ENCODE results near the gene INHA. TPM values are rescaled to one million over a fixed set of nuclear protein-coding genes. Genes with fewer than 3 reads are reported as not detected.

The INHA gene
- total RNA-seq, 1 donor from 2014 or later = 0.43 TPM

GRCh38 chr2:219614076-219614860 lies 42.2 kb downstream of the INHA start:
- peaks cover 23% of the 10 kb centered on the region for H3K36me3 ChIP-seq
- no peaks in the 10 kb centered on the region for H3K9me3 ChIP-seq
- intact Hi-C loops (cut with DNase I) = no loop called here
- no peak overlapping the region for H3K4me3 ChIP-seq
- no peaks in the 10 kb centered on the region for H3K4me1 ChIP-seq
- no peak for TF ChIP-seq CTCF (IDR thresholded peaks at IDR 0.05)
- ATAC-seq (no peak), DNase-seq (no peak)
- H3K27me3 ChIP-seq = no peaks in the 10 kb centered on the region
- no peak overlapping the region for H3K27ac ChIP-seq

- TF ChIP-seq CTCF (IDR thresholded peaks at IDR 0.05) = no peak
- Histone ChIP-seq H3K36me3 (peaks cover 21% of the 10 kb centered on the region), H3K27me3 (no peaks in the 10 kb centered on the region), H3K9me3 (no peaks in the 10 kb centered on the region), H3K27ac (no peak overlapping the region), H3K4me3 (no peak overlapping the region), H3K4me1 (no peaks in the 10 kb centered on the region)
- no peak for DNase-seq
- intact Hi-C loops (cut with DNase I) = no loop called here
- no peak for ATAC-seq
Measured at GRCh38 chr2:219615036-219615435, 42.9 kb downstream of the INHA start.

GRCh38 chr2:219615894-219616293 lies 43.8 kb downstream of the INHA start:
- peaks cover 21% of the 10 kb centered on the region for H3K36me3 ChIP-seq
- ATAC-seq (no peak), DNase-seq (no peak)
- H3K9me3 ChIP-seq = no peaks in the 10 kb centered on the region
- no peak overlapping the region for H3K27ac ChIP-seq
- no peaks in the 10 kb centered on the region for H3K27me3 ChIP-seq
- no peaks in the 10 kb centered on the region for H3K4me1 ChIP-seq
- TF ChIP-seq CTCF (IDR thresholded peaks at IDR 0.05) = no peak
- intact Hi-C loops (cut with DNase I) = no loop called here
- H3K4me3 ChIP-seq = no peak overlapping the region

- H3K4me3 ChIP-seq = no peak overlapping the region
- H3K27ac ChIP-seq = no peak overlapping the region
- ATAC-seq (no peak), DNase-seq (no peak)
- no peak for TF ChIP-seq CTCF (IDR thresholded peaks at IDR 0.05)
- H3K4me1 ChIP-seq = no peaks in the 10 kb centered on the region
- peaks cover 21% of the 10 kb centered on the region for H3K36me3 ChIP-seq
- intact Hi-C loops (cut with DNase I) = no loop called here
- no peaks in the 10 kb centered on the region for H3K9me3 ChIP-seq
- no peaks in the 10 kb centered on the region for H3K27me3 ChIP-seq
Measured at GRCh38 chr2:219616550-219616949, 44.4 kb downstream of the INHA start.

- intact Hi-C loops (cut with DNase I) = no loop called here
- H3K4me3 ChIP-seq = no peak overlapping the region
- no peaks in the 10 kb centered on the region for H3K4me1 ChIP-seq
- no peak overlapping the region for H3K27ac ChIP-seq
- ATAC-seq (no peak), DNase-seq (no peak)
- H3K9me3 ChIP-seq = no peaks in the 10 kb centered on the region
- TF ChIP-seq CTCF (IDR thresholded peaks at IDR 0.05) = no peak
- H3K27me3 ChIP-seq = no peaks in the 10 kb centered on the region
- H3K36me3 ChIP-seq = peaks cover 21% of the 10 kb centered on the region
Measured at GRCh38 chr2:219618733-219619122, 46.6 kb downstream of the INHA start.
